ENCODE results near the gene GAS7.

Gene GAS7

GRCh38 chr17:10072086-10072485 lies 126.3 kb downstream of the GAS7 start:
- no peak for TF ChIP-seq POU6F1 (CRISPR knock-in tag; IDR thresholded peaks at IDR 0.05; ENCODE audit: borderline replicate concordance, low read depth)
- no peak for TF ChIP-seq RARB (CRISPR knock-in tag; IDR thresholded peaks at IDR 0.05)
- no peak for TF ChIP-seq SNAI2 (CRISPR knock-in tag; IDR thresholded peaks at IDR 0.05)
- TF ChIP-seq BACH2 (CRISPR knock-in tag; IDR thresholded peaks at IDR 0.05; ENCODE audit: borderline replicate concordance), result no peak
- no peak for ATAC-seq

GRCh38 chr17:10071141-10071540 lies 127.3 kb downstream of the GAS7 start:
- no peak for ATAC-seq
- TF ChIP-seq TSHZ2 (CRISPR knock-in tag; IDR thresholded peaks at IDR 0.05) (no peak), TCF4 (CRISPR knock-in tag; IDR thresholded peaks at IDR 0.05; ENCODE audit: borderline replicate concordance) (no peak), RARB (CRISPR knock-in tag; IDR thresholded peaks at IDR 0.05) (no peak), PATZ1 (CRISPR knock-in tag; IDR thresholded peaks at IDR 0.05; ENCODE audit: borderline replicate concordance) (no peak), ZNF8 (CRISPR knock-in tag; IDR thresholded peaks at IDR 0.05) (no peak), ESRRG (CRISPR knock-in tag; IDR thresholded peaks at IDR 0.05) (no peak), ISL1 (CRISPR knock-in tag; IDR thresholded peaks at IDR 0.05) (no peak), TOX (CRISPR knock-in tag; IDR thresholded peaks at IDR 0.05; ENCODE audit: borderline replicate concordance) (no peak), ZFP30 (CRISPR knock-in tag; IDR thresholded peaks at IDR 0.05) (no peak), OSR1 (CRISPR knock-in tag; IDR thresholded peaks at IDR 0.05) (no peak), ZNF565 (CRISPR knock-in tag; conservative IDR thresholded peaks at IDR 0.05; ENCODE audit: low read depth) (no peak), BACH2 (CRISPR knock-in tag; IDR thresholded peaks at IDR 0.05; ENCODE audit: borderline replicate concordance) (no peak), ZFP3 (CRISPR knock-in tag; IDR thresholded peaks at IDR 0.05) (no peak), GLIS3 (CRISPR knock-in tag; IDR thresholded peaks at IDR 0.05) (no peak), POU6F1 (CRISPR knock-in tag; IDR thresholded peaks at IDR 0.05; ENCODE audit: borderline replicate concordance, low read depth) (no peak), CREB5 (CRISPR knock-in tag; IDR thresholded peaks at IDR 0.05; ENCODE audit: low read depth) (no peak), SNAI2 (CRISPR knock-in tag; IDR thresholded peaks at IDR 0.05) (no peak), ZC3H10 (CRISPR knock-in tag; IDR thresholded peaks at IDR 0.05) (no peak)

- TF ChIP-seq ZNF70 (CRISPR knock-in tag; IDR thresholded peaks at IDR 0.05), result no peak
- no peak for TF ChIP-seq ZNF565 (CRISPR knock-in tag; conservative IDR thresholded peaks at IDR 0.05; ENCODE audit: low read depth)
- no peak for TF ChIP-seq GLIS3 (CRISPR knock-in tag; IDR thresholded peaks at IDR 0.05)
- no peak for TF ChIP-seq TSHZ2 (CRISPR knock-in tag; IDR thresholded peaks at IDR 0.05)
- TF ChIP-seq ZC3H10 (CRISPR knock-in tag; IDR thresholded peaks at IDR 0.05), result no peak
- TF ChIP-seq CSDC2 (CRISPR knock-in tag; IDR thresholded peaks at IDR 0.05), result no peak
- no peak for TF ChIP-seq ARNTL (CRISPR knock-in tag; IDR thresholded peaks at IDR 0.05; ENCODE audit: borderline replicate concordance, low read depth)
- no peak for TF ChIP-seq ISL1 (CRISPR knock-in tag; IDR thresholded peaks at IDR 0.05)
- TF ChIP-seq ZFP3 (CRISPR knock-in tag; IDR thresholded peaks at IDR 0.05), result no peak
- ATAC-seq, result no peak
Observed at GRCh38 chr17:10070690-10071089, 127.7 kb downstream of the GAS7 start.
